Activated CD4-positive, alpha-beta T cell treated with anti-CD3 and anti-CD28 coated beads, Interleukin-2, amount 50 U/mL, for 48 hours (primary cell): ENCODE results near the gene ZCCHC12.

Experiments used
- DNase-seq, 2 experiments: peaks; one replicate each; pipeline ENCODE4 v3.0.0-alpha.2; 2020

Gene ZCCHC12

DNA sequence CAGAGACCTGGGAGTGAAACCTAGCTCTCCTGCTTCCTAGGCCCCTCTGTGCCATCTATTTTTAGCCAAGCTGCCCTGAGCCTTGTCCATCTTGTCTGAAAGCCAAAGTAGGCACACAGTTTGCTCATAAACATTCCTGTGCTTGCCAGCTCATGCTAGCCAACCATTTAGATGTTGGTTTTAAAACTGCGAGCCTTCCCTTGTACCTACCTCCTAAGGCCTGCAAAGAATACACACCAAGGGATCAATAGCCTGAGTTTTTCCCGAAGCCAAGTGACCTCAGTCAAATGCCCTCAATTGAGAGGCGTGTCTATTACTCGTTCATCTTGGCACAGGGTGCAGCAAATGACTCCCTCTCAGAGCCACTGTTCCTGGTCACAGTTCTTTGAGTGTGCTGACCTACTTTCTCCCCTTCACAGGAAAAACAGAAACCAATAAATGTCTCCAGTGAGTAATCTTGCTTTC lies 48.5 kb downstream of the ZCCHC12 start:
- DNase-seq: no peak
